ENCODE results near the gene ARID1B.
A peak's percentile ranks its signal among the peaks of the same experiment; 100 is the strongest.

The ARID1B gene

GRCh38 chr6:156774863-156775405, 2.2 kb upstream of the ARID1B start:
- DNase-seq = no peak

DNA sequence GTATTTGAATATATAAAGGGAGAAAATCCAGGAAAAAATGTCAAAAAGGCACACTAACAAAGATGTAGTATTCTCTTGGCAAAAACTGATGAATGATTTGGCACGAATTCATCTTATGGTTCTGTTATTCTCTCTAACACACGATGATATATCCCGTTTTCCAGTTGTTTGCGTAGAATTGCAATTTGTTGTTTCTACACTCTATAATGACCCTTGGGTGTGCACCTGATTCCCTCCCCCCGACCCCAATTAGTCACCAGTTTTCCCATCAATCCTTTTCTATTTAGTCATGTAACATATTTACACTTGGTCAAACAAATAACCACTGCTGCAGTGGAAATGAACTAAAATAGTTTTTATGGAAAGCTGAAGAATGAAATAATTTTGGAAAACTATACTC, 1.5 kb upstream of the ARID1B start:
- no peak for DNase-seq

DNA sequence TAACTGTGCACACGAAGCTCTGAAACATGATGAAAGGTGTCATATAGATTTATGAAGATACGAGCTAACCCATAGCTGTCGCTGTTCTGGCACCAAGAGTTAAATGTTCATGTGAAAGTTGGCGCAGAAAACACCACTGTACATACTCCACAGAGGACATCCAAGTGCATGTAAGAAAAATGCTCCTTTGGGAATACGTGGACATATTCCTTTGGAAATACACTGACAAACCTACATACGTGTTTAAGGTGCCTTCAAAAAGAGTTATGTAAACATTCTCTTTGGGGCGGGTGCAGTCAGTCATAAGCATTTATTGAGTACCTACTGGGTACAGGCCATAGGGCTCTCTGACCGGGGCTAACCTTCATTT, 723 bp upstream of the ARID1B start:
- no peak for DNase-seq

DNA sequence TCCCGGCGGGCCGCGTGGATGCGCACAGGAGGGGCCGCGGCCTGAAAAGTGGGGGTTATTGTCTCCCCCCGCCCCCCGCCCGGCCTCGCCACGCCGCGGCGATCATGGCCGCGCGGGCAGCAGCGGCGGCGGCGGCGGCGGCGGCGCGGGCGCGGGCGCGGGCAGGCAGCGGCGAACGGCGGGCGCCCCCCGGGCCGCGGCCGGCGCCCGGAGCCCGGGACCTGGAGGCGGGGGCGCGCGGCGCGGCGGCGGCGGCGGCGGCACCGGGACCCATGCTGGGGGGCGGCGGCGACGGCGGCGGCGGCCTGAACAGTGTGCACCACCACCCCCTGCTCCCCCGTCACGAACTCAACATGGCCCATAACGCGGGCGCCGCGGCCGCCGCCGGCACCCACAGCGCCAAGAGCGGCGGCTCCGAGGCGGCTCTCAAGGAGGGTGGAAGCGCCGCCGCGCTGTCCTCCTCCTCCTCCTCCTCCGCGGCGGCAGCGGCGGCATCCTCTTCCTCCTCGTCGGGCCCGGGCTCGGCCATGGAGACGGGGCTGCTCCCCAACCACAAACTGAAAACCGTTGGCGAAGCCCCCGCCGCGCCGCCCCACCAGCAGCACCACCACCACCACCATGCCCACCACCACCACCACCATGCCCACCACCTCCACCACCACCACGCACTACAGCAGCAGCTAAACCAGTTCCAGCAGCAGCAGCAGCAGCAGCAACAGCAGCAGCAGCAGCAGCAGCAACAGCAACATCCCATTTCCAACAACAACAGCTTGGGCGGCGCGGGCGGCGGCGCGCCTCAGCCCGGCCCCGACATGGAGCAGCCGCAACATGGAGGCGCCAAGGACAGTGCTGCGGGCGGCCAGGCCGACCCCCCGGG, 637 bp downstream of the ARID1B start:
- DNase-seq = no peak

- DNase-seq = no peak
Measured at GRCh38 chr6:156778454-156779205, 1.5 kb downstream of the ARID1B start.

GRCh38 chr6:156779206-156780094, 2.3 kb downstream of the ARID1B start:
- no peak for DNase-seq

GRCh38 chr6:156780102-156780641, 3.0 kb downstream of the ARID1B start:
- DNase-seq = peak; percentile 81 to 89

DNA sequence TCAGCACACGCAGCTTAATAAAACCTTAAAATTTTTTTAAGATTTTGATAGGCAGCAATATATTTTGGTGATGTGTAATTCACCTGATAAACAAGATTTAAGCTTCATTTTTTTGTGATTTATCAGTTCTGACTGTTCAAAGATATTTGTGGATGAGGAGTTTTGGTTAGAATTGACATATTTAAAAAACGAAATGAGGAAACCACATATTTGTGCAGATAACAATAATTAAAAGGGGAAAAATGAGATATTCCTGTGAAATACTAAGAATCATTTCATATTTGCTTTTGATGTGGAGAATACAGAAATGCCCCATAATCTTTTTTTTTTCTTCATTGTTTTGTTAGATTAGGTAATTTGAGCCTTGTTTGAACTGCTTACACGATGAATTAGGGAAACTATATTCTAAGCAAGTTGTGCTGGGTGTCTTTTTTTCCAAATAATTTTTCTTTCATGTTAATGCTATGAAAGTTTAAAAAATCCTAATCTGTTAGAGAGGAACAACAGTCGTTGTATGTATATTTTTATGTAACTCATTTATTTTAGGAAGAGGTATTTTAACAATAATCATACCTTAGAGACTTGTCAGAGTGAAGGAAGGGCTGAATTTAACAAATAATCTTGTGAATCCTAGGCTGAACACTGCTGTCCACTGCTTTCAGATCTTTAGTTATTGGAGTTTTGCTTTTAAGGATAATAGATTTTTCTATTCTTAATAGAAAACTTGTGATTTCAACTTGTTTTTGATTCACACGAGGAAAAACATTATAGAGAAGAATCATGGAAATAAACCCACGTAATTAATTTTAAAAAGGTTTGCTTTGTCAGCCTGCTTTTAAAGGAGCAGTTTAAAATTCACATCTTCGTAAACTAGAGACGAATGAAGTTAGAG, 4.0 kb downstream of the ARID1B start:
- DNase-seq = no peak

DNA sequence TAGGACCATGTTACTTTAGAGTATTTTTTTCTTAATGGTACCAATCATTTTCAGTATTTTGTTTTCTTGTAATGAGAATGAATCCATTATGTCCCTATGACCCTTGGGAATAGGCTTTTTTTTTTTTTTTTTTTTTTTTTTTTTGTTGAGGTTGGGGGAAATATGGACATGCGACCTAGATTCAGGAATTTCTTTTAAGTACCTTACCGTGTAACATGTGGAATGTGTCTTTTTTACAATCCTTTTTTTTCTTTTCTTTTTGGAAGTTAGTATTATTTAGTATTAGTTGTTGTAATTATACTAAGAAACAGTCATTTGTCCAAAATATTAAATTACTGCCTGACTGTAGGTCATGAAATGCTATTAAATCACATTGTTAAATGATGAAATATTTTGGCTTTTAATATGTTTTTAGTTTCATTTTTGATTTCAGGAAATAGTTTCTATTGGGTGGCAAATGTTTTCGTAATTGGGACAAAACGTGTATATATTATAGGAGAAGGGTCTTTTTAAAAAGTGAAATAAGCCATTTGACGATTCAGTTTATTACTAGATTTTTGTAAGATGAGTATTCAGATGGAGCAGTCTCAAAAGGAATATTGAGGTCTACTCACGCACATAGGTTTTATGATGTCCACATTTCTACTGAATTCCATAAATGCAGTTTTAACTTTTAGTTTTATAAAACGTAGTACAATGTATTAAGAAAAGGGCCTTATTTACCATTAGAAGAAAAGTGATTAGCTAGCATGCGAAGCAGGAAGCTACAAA, 4.9 kb downstream of the ARID1B start:
- no peak for DNase-seq

- DNase-seq = no peak
Measured at GRCh38 chr6:156782691-156783320, 5.6 kb downstream of the ARID1B start.

DNA sequence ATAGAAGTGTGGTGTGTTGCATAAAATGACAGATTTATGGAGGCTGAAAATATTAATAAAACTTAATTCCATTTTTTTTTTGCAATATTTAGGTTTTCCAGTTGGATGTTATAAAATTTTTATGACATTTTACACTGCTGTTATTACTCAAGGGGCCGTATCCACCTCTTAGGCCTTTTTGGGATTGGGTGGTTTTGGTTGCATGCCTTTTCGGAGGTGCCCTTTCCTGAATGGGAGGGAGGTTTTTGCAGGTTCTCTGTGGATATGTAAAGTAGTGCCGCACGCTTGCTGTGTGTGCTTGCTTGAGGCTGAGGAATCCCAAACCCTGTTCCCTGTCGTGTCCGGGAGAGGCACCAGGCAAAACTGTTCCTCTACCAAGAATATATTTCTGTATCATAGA, 6.8 kb downstream of the ARID1B start:
- no peak for DNase-seq

DNA sequence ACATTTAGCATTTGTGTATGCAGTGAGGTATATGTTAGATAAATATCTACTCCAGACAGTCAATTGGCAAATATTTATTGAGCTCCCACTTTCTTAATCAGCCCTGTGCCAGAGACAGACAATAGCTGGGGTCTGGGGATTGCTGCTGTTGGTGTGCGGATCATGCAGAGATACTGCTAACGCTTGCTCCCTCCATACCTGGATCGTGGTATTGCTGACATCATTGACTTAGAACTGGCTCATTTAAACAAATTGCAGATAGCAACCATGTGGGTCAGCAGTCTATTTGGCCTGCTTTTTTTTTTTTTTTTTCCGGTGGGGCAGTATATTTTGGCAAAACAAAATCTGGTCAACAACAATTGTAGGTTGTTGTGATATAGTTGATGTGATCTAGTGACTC, 9.5 kb downstream of the ARID1B start:
- no peak for DNase-seq

DNA sequence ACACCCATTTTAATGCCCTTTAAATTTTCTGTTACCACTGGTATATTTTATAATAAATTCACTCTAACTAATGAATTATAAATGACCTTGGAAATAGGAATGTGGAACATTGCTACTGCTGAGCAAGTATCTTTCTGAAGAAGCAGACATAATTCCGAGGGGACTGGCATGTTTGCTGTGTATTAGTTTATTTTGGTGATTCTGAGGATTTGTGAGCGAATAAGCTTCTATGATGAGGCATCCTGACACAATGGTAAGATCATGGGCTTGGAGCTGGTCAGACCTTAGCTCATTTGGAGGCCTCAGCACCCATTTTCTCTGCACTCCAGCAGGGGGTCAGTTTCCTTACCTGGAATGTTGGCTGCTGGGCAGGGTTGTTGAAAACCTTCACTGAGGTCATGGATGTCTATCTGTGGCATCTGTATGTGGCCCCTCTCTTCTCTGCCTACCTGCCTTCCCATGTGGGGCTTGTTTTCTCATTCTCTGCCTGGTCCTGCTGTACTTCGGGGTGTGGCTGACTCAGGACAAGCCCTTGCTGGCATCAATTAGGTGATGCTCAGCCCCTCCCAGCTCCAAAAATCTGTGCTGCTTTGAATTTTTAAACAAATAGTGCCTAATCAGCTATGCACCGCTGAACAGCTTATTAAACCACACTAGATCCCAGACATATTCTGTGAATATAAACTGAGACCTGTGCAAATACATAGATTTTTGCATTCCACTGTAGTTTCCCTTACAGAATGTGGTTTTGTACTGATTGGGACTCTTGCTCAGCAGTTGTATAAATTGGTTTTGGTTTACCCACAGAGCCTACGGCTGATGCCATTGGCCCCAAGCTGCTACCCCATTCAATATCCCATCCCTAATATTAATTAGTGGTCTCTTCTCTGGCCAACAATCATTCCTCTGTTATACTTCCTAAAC, 10.7 kb downstream of the ARID1B start:
- DNase-seq = no peak

DNA sequence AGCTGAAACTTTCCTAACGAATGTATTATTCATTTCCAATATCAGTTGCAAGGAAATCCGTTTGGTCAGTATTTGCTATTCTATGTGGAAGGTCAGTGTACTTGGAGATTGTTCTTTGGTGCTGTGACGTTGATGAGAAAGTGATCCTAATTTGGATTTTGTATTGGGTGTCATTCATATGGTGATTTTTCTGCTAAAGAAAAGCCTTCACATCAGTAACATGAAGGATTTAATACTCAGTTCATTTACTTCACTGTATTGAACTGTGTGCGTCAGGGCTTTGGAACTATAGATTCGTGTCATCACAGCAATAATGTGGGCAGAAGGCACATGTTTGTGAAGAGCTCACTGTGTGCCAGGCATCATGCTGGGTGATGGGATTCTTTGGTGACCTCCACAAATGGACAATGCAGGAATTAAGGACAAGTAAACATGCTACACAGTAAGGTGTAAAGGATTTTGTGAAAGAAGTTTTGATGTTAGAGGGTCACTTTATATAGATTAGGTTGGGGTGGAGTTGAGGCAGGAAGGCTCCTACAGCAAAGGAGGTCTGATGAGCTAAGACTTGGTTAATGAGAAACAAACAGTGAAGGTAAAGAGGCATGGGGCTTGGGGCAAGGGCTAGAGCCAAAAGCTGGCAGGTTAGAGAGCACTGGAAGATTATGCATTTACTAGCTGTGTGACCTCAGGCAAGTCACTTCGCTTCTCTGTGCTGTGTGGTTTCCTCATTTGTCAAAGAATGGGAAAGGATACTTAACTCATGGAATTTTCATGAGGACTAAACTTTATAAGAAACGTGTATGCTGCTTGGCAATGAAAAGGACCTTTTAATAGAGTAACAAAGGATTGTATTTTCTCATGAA, 12.1 kb downstream of the ARID1B start:
- DNase-seq = no peak

GRCh38 chr6:156790711-156791319, 13.6 kb downstream of the ARID1B start:
- no peak for DNase-seq

GRCh38 chr6:156791320-156791850, 14.2 kb downstream of the ARID1B start:
- peak; percentile 51 to 64 for DNase-seq

DNA sequence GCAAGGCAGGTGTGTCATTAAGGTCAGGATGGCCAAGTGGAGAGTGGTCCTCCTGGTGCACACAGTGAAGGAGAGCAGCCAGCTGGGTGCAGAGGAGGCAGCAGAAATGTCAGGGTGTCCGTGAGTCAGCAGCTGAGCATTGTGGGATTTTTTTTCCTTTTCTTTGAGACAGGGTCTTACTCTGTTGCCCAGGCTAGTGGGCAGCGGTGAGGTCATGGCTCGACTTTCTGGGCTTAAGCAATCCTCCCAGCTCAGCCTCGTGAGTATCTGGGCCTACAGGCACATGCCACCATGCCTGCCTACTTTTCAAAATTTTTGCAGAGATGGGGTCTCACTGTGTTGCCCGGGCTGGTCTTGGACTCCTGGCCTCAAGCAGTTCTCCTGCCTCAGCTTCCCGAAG, 16.0 kb downstream of the ARID1B start:
- DNase-seq = no peak
